HEK293 (cell line): ENCODE results near the gene SLC16A10.

Source experiments
- CTCF ChIP-seq: fragments of 450-650 bp; formaldehyde crosslinking; IDR thresholded peaks from 2 replicates; pipeline ENCODE4 v1.5.1; 2016; ENCODE audit warnings: missing biosample characterization, missing genetic modification characterization
- MZF1 ChIP-seq: fragments of 450-650 bp; formaldehyde crosslinking; IDR thresholded peaks from 2 replicates; pipeline ENCODE4 v1.5.1; 2017; ENCODE audit warnings: missing biosample characterization, missing genetic modification characterization, borderline replicate concordance
- PRDM1 ChIP-seq: fragments of 450-650 bp; formaldehyde crosslinking; IDR thresholded peaks from 2 replicates; pipeline ENCODE4; 2016; ENCODE audit warnings: missing biosample characterization, missing genetic modification characterization
- ZBTB1 ChIP-seq: fragments of 450-650 bp; formaldehyde crosslinking; IDR thresholded peaks from 2 replicates; pipeline ENCODE4 v1.5.1; 2016; ENCODE audit warnings: missing biosample characterization, missing genetic modification characterization
- ZNF48 ChIP-seq: fragments of 450-650 bp; formaldehyde crosslinking; IDR thresholded peaks from 2 replicates; pipeline ENCODE4 v1.5.1; 2016; ENCODE audit warnings: missing biosample characterization, missing genetic modification characterization
- ZNF777 ChIP-seq: fragments of 450-650 bp; formaldehyde crosslinking; IDR thresholded peaks from 2 replicates; pipeline ENCODE4 v1.5.1; 2017; ENCODE audit warnings: missing biosample characterization, missing genetic modification characterization, borderline replicate concordance

DNA sequence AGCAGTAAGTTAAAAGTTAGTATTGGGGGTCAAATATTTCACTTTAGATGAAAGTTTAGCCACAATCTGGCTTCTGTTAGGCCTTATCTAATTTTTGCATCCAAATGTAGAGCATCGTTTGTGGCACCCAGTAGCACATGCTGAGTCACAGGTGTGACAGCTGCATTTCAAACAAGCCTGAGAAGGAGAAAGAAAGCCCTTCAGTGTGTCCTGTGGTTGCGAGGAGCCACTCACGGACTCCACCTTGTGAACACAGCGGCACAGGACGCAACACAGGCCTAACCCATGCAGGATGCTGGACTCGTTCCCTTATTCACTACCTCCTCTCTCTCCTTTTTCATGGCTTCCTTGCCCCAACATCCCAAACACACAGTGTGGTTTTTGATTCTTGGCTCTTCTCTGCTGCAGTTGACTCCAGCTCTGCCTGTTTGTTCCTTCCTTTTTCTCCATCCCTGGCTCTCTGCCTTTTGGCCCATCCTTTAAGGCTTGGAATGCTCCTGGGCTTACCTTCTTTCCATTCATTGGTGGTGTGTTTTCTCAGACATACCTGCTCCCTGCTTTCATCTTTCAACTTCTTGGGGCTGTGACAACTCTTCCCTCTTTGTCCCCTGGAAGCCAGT lies 124.2 kb downstream of the SLC16A10 start:
- no peak for TF ChIP-seq ZNF48
- TF ChIP-seq PRDM1 (tag by site-specific recombination): no peak
- no peak for TF ChIP-seq ZBTB1 (tag by site-specific recombination)
- TF ChIP-seq MZF1 (tag by site-specific recombination): no peak
- no peak for TF ChIP-seq ZNF777 (tag by site-specific recombination)
- TF ChIP-seq CTCF (tag by site-specific recombination): no peak
